Heart right ventricle (tissue), 16 donors: ENCODE data around the gene POLD3. TPM values are rescaled to one million over a fixed set of nuclear protein-coding genes. Genes with fewer than 3 reads are reported as not detected.

Source experiments
- ATAC-seq, 8 donors: fragments of 200-7000 bp; cut with Tn5 transposase; one replicate each; pipeline ENCODE4 v1.9.1; 2020; ENCODE audit warnings: mild to moderate bottlenecking in 8 of 8, moderate library complexity in 8 of 8, moderate number of reproducible peaks in 1 of 8
- DNase-seq, 2 donors: peaks; one replicate each; pipeline ENCODE4 v3.0.0-alpha.2; 2020
- H3K27ac ChIP-seq, 10 donors: fragments of 200-600 bp; sonication (generic) in 2 of 10; one replicate each; pipeline versions ENCODE4 v1.5.0 to v1.8.0; 2020 to 2022; ENCODE audit warnings: mild to moderate bottlenecking in 3 of 10
- H3K27me3 ChIP-seq, 7 donors: fragments of 200-600 bp; one replicate each; pipeline ENCODE4 v1.8.0; 2021 to 2022; ENCODE audit warnings: mild to moderate bottlenecking in 2 of 7
- H3K36me3 ChIP-seq, 9 donors: fragments of 200-600 bp; sonication (generic) in 1 of 9; one replicate each; pipeline versions ENCODE4 v1.5.0 to v1.8.0; 2020 to 2022; ENCODE audit warnings: mild to moderate bottlenecking in 2 of 9
- H3K4me1 ChIP-seq, 9 donors: fragments of 200-600 bp; sonication (generic) in 1 of 9; one replicate each; pipeline versions ENCODE4 v1.5.0 to v1.8.0; 2020 to 2022; ENCODE audit warnings: mild to moderate bottlenecking in 4 of 9
- H3K4me3 ChIP-seq, 10 donors: fragments of 200-600 bp; sonication (generic) in 2 of 10; one replicate each; pipeline versions ENCODE4 v1.5.0 to v1.8.0; 2020 to 2022; ENCODE audit warnings: mild to moderate bottlenecking in 7 of 10, moderate library complexity in 2 of 10
- H3K9me3 ChIP-seq, 11 donors: fragments of 200-600 bp in 10 of 11; sonication (generic) in 2 of 11; one replicate each; pipeline versions ENCODE4 v1.5.0 to v1.8.0; 2013 to 2022; ENCODE audit warnings: mild to moderate bottlenecking in 2 of 11, control low read depth in 1 of 11, moderate library complexity in 1 of 11
- WGBS, 2 donors: extraction: QIAGEN DNeasy Blood & Tissue Kit; methylation state at CpG; one replicate each; pipeline ENCODE4 v1.1.7; 2013; ENCODE audit warnings: inconsistent platforms in 1 of 2; 5-methylcytosine and 5-hydroxymethylcytosine counted together
- intact Hi-C, 10 donors: fragments of 100-400 bp; cut with DNase I; formaldehyde crosslinking; loops; one replicate each; pipeline versions ENCODE4 v1.11.1 to v1.14.2; 2022
- polyA plus RNA-seq, 2 donors: library from polyadenylated mRNA; stranded (reverse); fragments of 200-250 nt; gene quantifications; one replicate each; pipeline ENCODE4 v1.2.3, GENCODE V29; 2013
- total RNA-seq, 10 donors: library from RNA; stranded (reverse); fragmentation: NEBNext Ultra II Directional in 3 of 10; extraction: Animal tissue kit (Norgen Biotek cat#: 25700) in 3 of 10; gene quantifications; one replicate each; pipeline versions ENCODE4 v1.2.1 to v1.2.4, GENCODE V29; 2021 to 2023
- TF ChIP-seq, protein P1 (sequence below), 9 donors: fragments of 200-600 bp; sonication (generic) in 2 of 9; IDR thresholded peaks; one replicate each; pipeline versions ENCODE4 v1.5.0 to v1.8.0; 2021 to 2022; ENCODE audit warnings: antibody characterized with exemption in 9 of 9, mild to moderate bottlenecking in 5 of 9, moderate library complexity in 1 of 9
- donor health status: Arrhythmogenic right ventricular cardiomyopathy.
- donor health status: ischemic (EF 13 %, LVEDD 7.1; RV severe dilation, severe dysfunction).
- donor health status: healthy with polysubstance abuse.
- donor health status: DM: no; HTN: yes; CAD: no.
- donor health status: DM: no; HTN: no; CAD: no.
- donor health status: ischemic (EF 25% LVEDD 6.9; RV normal size, moderate dysfunction).
- donor health status: ischemic (EF 25% LVEDD 5.7; RV mildly dilated, moderate dysfunction).
- donor health status: healthy.
- donor health status: DM: yes; HTN: yes; CAD: no.
- donor health status: Ischemic cardiomyopathy.
- donor health status: ischemic (EF 35%, LVEDD 5.7; RV mildly dilated, moderate dysfunction).
- donor health status: nonischemic (EF 11% LVEDD 7.7; RV severe dilation, severe dysfunction).
- donor health status: DM: yes; HTN: yes; CAD: no.
- donor health status: PGD.
- donor health status: ischemic (EF 29% LVEDD 5.4; RV normal size, mild dysfunction).
- donor health status: nonischemic (EF 23%, LVEDD 6.1; RV moderate dilation, normal function).

The POLD3 gene
- total and polyA plus RNA-seq, 12 donors = 4.7 to 8.8 (median 7.9) TPM

DNA sequence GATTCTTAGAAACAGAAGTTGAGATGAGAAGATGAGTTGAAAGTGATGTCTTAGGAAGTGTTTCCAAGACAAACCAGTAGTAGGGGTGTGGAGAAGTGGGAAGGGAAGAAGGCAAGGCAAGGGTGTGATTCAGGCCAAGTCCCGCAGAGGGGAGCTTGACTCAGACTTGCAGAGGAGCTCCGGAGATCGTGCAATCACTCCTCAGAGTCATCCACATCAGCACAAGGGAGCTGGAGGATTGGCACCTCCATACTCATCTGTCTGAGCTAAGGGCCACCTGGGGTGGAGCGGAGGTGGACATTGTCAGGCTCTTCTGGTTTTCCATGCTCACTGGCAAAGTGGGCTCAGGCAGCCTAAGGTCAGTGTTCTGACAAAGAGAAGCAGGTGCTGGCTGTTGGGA is 94.4 kb downstream of the POLD3 start:
- peak in 1 of 8 donors; percentile 25 for ATAC-seq
- H3K36me3 ChIP-seq = no peaks in the 10 kb centered on the region
- H3K27ac ChIP-seq = peak overlapping the region in 5 of 10 donors; percentile 35 to 74 (median 57)
- peaks cover 0 to 12% (median 0%) of the 10 kb centered on the region in 11 donors for H3K9me3 ChIP-seq
- 72 to 91% methylated on average over 4 of the region's 4 CpGs for WGBS, 2 donors
- intact Hi-C loops = no loop called here
- peaks cover 0 to 59% (median 11%) of the 10 kb centered on the region in 9 donors for H3K4me1 ChIP-seq
- H3K27me3 ChIP-seq = peaks cover 0 to 23% (median 5%) of the 10 kb centered on the region in 7 donors
- DNase-seq = no peak
- H3K4me3 ChIP-seq = no peak overlapping the region
- TF ChIP-seq, protein P1, sequence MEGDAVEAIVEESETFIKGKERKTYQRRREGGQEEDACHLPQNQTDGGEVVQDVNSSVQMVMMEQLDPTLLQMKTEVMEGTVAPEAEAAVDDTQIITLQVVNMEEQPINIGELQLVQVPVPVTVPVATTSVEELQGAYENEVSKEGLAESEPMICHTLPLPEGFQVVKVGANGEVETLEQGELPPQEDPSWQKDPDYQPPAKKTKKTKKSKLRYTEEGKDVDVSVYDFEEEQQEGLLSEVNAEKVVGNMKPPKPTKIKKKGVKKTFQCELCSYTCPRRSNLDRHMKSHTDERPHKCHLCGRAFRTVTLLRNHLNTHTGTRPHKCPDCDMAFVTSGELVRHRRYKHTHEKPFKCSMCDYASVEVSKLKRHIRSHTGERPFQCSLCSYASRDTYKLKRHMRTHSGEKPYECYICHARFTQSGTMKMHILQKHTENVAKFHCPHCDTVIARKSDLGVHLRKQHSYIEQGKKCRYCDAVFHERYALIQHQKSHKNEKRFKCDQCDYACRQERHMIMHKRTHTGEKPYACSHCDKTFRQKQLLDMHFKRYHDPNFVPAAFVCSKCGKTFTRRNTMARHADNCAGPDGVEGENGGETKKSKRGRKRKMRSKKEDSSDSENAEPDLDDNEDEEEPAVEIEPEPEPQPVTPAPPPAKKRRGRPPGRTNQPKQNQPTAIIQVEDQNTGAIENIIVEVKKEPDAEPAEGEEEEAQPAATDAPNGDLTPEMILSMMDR (IDR thresholded peaks at IDR 0.05) = peak in 1 of 9 donors; percentile 11

DNA sequence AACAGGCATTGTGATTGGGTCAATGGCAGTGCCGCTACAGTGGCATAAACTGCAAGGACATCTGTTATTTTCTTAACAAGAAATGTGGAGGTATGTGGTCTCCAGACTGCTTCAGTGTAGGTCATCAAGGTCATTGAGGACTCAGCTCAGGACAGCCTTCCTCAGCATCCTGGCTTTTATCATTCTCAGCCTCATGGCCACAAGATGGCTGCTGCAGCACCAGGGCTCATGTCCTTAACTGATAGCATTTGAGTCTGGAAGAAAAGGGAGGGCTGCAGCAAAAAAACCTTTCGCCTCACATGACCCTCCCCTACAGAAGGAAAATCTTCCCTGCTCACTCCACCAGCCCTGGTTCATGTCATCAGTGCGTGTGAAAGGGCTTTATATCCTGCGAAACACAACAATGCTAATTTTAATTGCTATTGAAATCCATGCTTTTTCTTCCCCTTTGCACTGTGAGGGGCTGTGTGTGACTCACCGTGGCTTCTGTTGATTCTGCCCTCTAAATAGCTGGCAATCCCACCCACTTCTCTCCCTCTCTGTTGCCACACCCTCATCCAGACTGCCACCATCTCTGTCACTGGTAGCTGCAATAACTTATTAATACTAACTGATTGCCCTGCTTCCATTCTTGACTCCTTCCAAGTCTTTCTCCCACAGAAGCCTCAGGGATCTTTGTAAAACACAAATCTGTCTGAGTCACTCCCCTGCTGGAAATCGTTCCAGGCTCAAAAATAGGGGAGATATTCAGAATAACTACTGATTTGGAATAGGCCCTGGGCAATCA is 95.0 kb downstream of the POLD3 start:
- intact Hi-C loops = no loop called here
- ATAC-seq = peak in 2 of 8 donors; percentile 6
- peaks cover 0 to 22% (median 5%) of the 10 kb centered on the region in 7 donors for H3K27me3 ChIP-seq
- WGBS, 2 donors = 74 to 85% methylated on average over 6 of the region's 6 CpGs
- no peak overlapping the region for H3K4me3 ChIP-seq
- H3K9me3 ChIP-seq = peaks cover 0 to 12% (median 0%) of the 10 kb centered on the region in 11 donors
- H3K36me3 ChIP-seq = no peaks in the 10 kb centered on the region
- DNase-seq = no peak
- H3K4me1 ChIP-seq = peaks cover 0 to 53% (median 5%) of the 10 kb centered on the region in 9 donors
- H3K27ac ChIP-seq = peak overlapping the region in 5 of 10 donors; percentile 43 to 74 (median 57)
- TF ChIP-seq, protein P1 (IDR thresholded peaks at IDR 0.05) = no peak

DNA sequence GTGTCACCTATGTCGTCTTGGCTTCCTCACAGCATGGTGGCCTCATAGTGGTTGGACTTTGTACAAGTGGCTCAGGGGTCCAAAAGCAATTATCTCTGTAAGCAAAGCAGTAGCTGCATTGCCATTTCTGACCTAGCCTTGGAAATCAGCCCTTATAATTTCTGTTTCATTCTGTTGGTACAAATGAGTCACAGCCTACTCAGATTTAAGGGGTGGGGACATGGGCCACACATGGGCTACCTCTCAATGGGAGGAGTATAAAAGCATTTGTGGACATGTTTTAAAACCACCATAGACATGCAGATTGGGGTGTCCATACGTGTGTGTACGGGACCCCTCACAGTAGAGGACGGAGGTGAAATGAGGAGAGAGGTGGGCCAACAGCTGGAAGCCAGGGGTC is 97.3 kb downstream of the POLD3 start:
- Histone ChIP-seq H3K27ac (peak overlapping the region in 1 of 10 donors; percentile 74), H3K9me3 (peaks cover 0 to 12% (median 0%) of the 10 kb centered on the region in 11 donors), H3K4me1 (peaks cover 0 to 35% (median 0%) of the 10 kb centered on the region in 9 donors), H3K36me3 (no peaks in the 10 kb centered on the region), H3K27me3 (no peaks in the 10 kb centered on the region), H3K4me3 (no peak overlapping the region)
- TF ChIP-seq, protein P1 (IDR thresholded peaks at IDR 0.05) = no peak
- no peak for DNase-seq
- intact Hi-C loops = no loop called here
- 95 to 98% methylated on average over 4 of the region's 4 CpGs for WGBS, 2 donors
- peak in 1 of 8 donors; percentile 6 for ATAC-seq

DNA sequence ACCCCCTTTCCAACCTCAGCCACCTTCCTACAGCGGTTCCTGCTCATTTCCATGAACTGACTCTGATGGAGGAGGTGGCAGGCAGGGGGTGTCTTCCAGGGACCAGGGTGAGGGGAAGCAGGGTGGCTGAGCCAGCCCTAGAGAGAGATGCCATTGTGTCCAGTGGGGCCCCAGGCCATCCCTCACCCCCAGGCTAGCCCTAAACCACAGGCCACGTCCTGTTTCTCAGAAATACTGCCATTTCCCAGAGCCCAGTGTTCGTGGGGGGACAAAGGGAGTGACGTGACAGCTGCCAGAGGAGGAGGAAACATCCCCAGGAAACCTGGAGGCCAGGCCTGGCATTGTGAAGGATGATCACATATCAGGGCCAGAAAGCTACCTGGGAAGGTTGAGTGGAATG is 99.4 kb downstream of the POLD3 start:
- intact Hi-C loops = no loop called here
- H3K9me3 ChIP-seq = peaks cover 0 to 5% (median 0%) of the 10 kb centered on the region in 11 donors
- no peak for ATAC-seq
- H3K4me1 ChIP-seq = peaks cover 5 to 29% (median 11%) of the 10 kb centered on the region in 9 donors
- DNase-seq = no peak
- H3K4me3 ChIP-seq = no peak overlapping the region
- WGBS, 2 donors = 61 to 85% methylated on average over 4 of the region's 4 CpGs
- no peak overlapping the region for H3K27ac ChIP-seq
- H3K36me3 ChIP-seq = no peaks in the 10 kb centered on the region
- TF ChIP-seq, protein P1 (IDR thresholded peaks at IDR 0.05) = no peak
- no peaks in the 10 kb centered on the region for H3K27me3 ChIP-seq

Other genes with a start within 250 kb of the POLD3 start
- gene PGM2L1, start 194.1 kb upstream of the POLD3 start, total RNA-seq = 1 to 10 TPM in 8 of 10 donors, under 1 TPM in 2; 0.91 to 2.5 (median 1.7) TPM
- 1 to 10 TPM in 1 of 2 donors, under 1 TPM in 1; 0.81 to 1.0 TPM for gene PGM2L1, start 194.1 kb upstream of the POLD3 start, polyA plus RNA-seq
- 1 to 10 TPM; 1.3 to 7.1 (median 3.0) TPM for gene KCNE3, start 125.0 kb upstream of the POLD3 start, total RNA-seq
- gene KCNE3, start 125.0 kb upstream of the POLD3 start, polyA plus RNA-seq = 1 to 10 TPM; 1.2 to 2.3 TPM
- gene LIPT2, start 98.9 kb upstream of the POLD3 start, total RNA-seq = 1 to 10 TPM; 1.0 to 3.8 (median 1.7) TPM
- 1 to 10 TPM in 1 of 2 donors, under 1 TPM in 1; 0.93 to 1.5 TPM for gene LIPT2, start 98.9 kb upstream of the POLD3 start, polyA plus RNA-seq
- gene CHRDL2, start 138.8 kb downstream of the POLD3 start, total RNA-seq = 10 to 100 TPM in 3 of 10 donors, 1 to 10 TPM in 6, under 1 TPM in 1; 1.00 to 19.7 (median 6.7) TPM
- gene CHRDL2, start 138.8 kb downstream of the POLD3 start, polyA plus RNA-seq = 1 to 10 TPM; 4.0 to 8.4 TPM
- gene RNF169, start 156.3 kb downstream of the POLD3 start, total RNA-seq = 10 to 100 TPM in 9 of 10 donors, 1 to 10 TPM in 1; 9.0 to 14.0 (median 11.2) TPM
- 1 to 10 TPM; 2.3 to 2.4 TPM for gene RNF169, start 156.3 kb downstream of the POLD3 start, polyA plus RNA-seq